ENCODE measurements around the gene MRS2. TPM values are rescaled to one million over a fixed set of nuclear protein-coding genes. Genes with fewer than 3 reads are reported as not detected.

The MRS2 gene
- total and polyA plus RNA-seq, 2 donors (not counting 3 experiments of a cell fraction or from before 2014, with no cell fraction given) = 12.1 to 21.1 TPM

GRCh38 chr6:24464253-24465038, 61.7 kb downstream of the MRS2 start:
- POLR2A ChIA-PET = no interaction called here
- no TSS peak for BruUV-seq (replicated peaks)
- intact Hi-C loops (cut with micrococcal nuclease) = no loop called here

More at GRCh38 chr6:24464253-24465038, 61.7 kb downstream of the MRS2 start:
- no peaks in the 10 kb centered on the region for H3K36me3 ChIP-seq (ENCODE audit: control insufficient read depth in 2 of 2, extremely low read depth in 1 of 2, insufficient read depth in 2 of 2, low read length in 2 of 2)
- TF ChIP-seq MYC (IDR thresholded peaks at IDR 0.05; ENCODE audit: low read depth, low read length) (no peak), MAX (IDR thresholded peaks at IDR 0.05; ENCODE audit: insufficient read depth, insufficient read length) (no peak), CTCF (IDR thresholded peaks at IDR 0.05; ENCODE audit: extremely low read depth in 1 of 2, insufficient read depth in 1 of 2, low read depth in 1 of 2, low read length in 2 of 2) (no peak), POLR2AphosphoS5 (IDR thresholded peaks at IDR 0.05; ENCODE audit: insufficient read depth, low read depth, low read length) (no peak), FOS (IDR thresholded peaks at IDR 0.05; ENCODE audit: borderline replicate concordance, insufficient read depth, low read length) (no peak), JUN (IDR thresholded peaks at IDR 0.05; ENCODE audit: borderline replicate concordance, insufficient read depth, insufficient read length, low read depth) (no peak), GATA2 (IDR thresholded peaks at IDR 0.05; ENCODE audit: insufficient read depth, insufficient read length, low read depth, low read length) (no peak), EZH2 (IDR thresholded peaks at IDR 0.05; ENCODE audit: borderline replicate concordance, low read depth, low read length, severe bottlenecking) (no peak), POLR2A (IDR thresholded peaks at IDR 0.05; ENCODE audit: low read depth, low read length) (no peak)
- no peak overlapping the region for H2AFZ ChIP-seq (ENCODE audit: low read depth, low read length)
- no peaks in the 10 kb centered on the region for H4K20me1 ChIP-seq (replicated peaks; ENCODE audit: control insufficient read depth, extremely low read depth, insufficient read depth, low read length)
- no peak overlapping the region for H3K27ac ChIP-seq (ENCODE audit: insufficient read depth, low read depth, low read length)
- DNase-seq (ENCODE audit: low read depth, low spot score) = no peak
- H3K9me1 ChIP-seq (replicated peaks; ENCODE audit: control insufficient read depth, extremely low read depth, insufficient read depth, low read length) = no peaks in the 10 kb centered on the region
- CTCF ChIA-PET = interaction anchor here (1.4 kb wide), 1 partner anchor 31 kb away, joined by 3 read pairs; the partner anchor contains the start of gene ALDH5A1
- H3K27me3 ChIP-seq (ENCODE audit: control insufficient read depth in 2 of 2, insufficient read depth in 2 of 2, low read length in 2 of 2) = no peaks in the 10 kb centered on the region
- no peak overlapping the region for H3K4me2 ChIP-seq (ENCODE audit: insufficient read depth, low read length)
- no peak for FAIRE-seq
- H3K9me3 ChIP-seq (replicated peaks; ENCODE audit: control insufficient read depth, insufficient read depth, low read length) = no peaks in the 10 kb centered on the region
- H3K4me3 ChIP-seq (replicated peaks in 1 of 3; ENCODE audit: insufficient read depth in 1 of 3, low read depth in 1 of 3, low read length in 3 of 3) = no peak overlapping the region
- dilution Hi-C loops (cut with MboI; ENCODE audit: extremely low pct_ligation_motif_present, low sequenced_read_pairs) = no loop called here
- H3K4me1 ChIP-seq (ENCODE audit: control insufficient read depth, extremely low read depth, insufficient read depth, low read length) = no peaks in the 10 kb centered on the region
- no peaks in the 10 kb centered on the region for H3K79me2 ChIP-seq (ENCODE audit: control insufficient read depth, insufficient read depth, low read length)
- no peak overlapping the region for H3K9ac ChIP-seq (replicated peaks; ENCODE audit: extremely low read depth, insufficient read depth, low read length)
